LHCN-M2 (cell line): ENCODE results near the gene AP3S1. TPM values are rescaled to one million over a fixed set of nuclear protein-coding genes. Genes with fewer than 3 reads are reported as not detected.
A peak's percentile ranks its signal among the peaks of the same experiment; 100 is the strongest.

ENCODE experiments used
- DNase-seq: peaks from one replicate; pipeline ENCODE4 v3.0.0-alpha.2; 2012; ENCODE audit warnings: low read depth
- total RNA-seq: library from RNA; depleted of rRNA; stranded (reverse); fragments of >200 nt; gene quantifications from 2 replicates; pipeline ENCODE4 v1.2.3, GENCODE V29; 2014; rRNA removed

AP3S1 gene
- total RNA-seq, 1 experiment from 2014 or later, result 369 TPM

- no peak for DNase-seq
These were observed 94.3 kb downstream of the AP3S1 start for GRCh38 chr5:115936031-115936430.

GRCh38 chr5:115939059-115939458 lies 97.3 kb downstream of the AP3S1 start:
- DNase-seq, result no peak

- no peak for DNase-seq
These were observed 98.5 kb downstream of the AP3S1 start for GRCh38 chr5:115940080-115940810.

GRCh38 chr5:115941051-115941675 lies 99.4 kb downstream of the AP3S1 start:
- peak; percentile 90 for DNase-seq

GRCh38 chr5:115944501-115944900 lies 102.8 kb downstream of the AP3S1 start:
- no peak for DNase-seq

GRCh38 chr5:115946655-115947054 lies 104.9 kb downstream of the AP3S1 start:
- DNase-seq, result peak; percentile 34

- DNase-seq, result peak; percentile 51
These were observed 105.5 kb downstream of the AP3S1 start for GRCh38 chr5:115947260-115947659.

GRCh38 chr5:115948091-115948534 lies 106.4 kb downstream of the AP3S1 start:
- peak; percentile 61 for DNase-seq

- DNase-seq, result peak; percentile 35
These were observed 107.4 kb downstream of the AP3S1 start for GRCh38 chr5:115949096-115949495.

- DNase-seq, result no peak
These were observed 110.9 kb downstream of the AP3S1 start for GRCh38 chr5:115952588-115952987.

- DNase-seq, result no peak
These were observed 112.4 kb downstream of the AP3S1 start for GRCh38 chr5:115954144-115954543.

- no peak for DNase-seq
These were observed 115.2 kb downstream of the AP3S1 start for GRCh38 chr5:115956957-115957356.

- DNase-seq, result peak; percentile 19
These were observed 119.9 kb downstream of the AP3S1 start for GRCh38 chr5:115961381-115962238.

- DNase-seq, result no peak
These were observed 120.5 kb downstream of the AP3S1 start, which contains the start of gene LVRN for GRCh38 chr5:115962239-115962564. TSS of gene LVRN (plus strand) at chr5:115962475. CDS start at chr5:115962618, 143 bp downstream.

GRCh38 chr5:115962565-115963402 lies 121.0 kb downstream of the AP3S1 start:
- DNase-seq, result no peak

- no peak for DNase-seq
These were observed 121.8 kb downstream of the AP3S1 start for GRCh38 chr5:115963566-115963965.

Other genes starting within 250 kb of the AP3S1 start
- 7.5 and 9.1 TPM in 2 replicates for gene TICAM2, start 239.5 kb upstream of the AP3S1 start, total RNA-seq
- 111 and 115 TPM in 2 replicates for gene TMED7, start 215.9 kb upstream of the AP3S1 start, total RNA-seq
- gene CDO1, start 25.3 kb upstream of the AP3S1 start, total RNA-seq, result 2.7 and 3.1 TPM in 2 replicates
- 72.9 and 78.6 TPM in 2 replicates for gene ATG12, start 370 bp upstream of the AP3S1 start, total RNA-seq
- 0.11 and 0.13 TPM in 2 replicates for gene LVRN, start 120.5 kb downstream of the AP3S1 start, total RNA-seq
- 0.40 TPM in 1 of 2 replicates, not detected in the other for gene ARL14EPL, start 190.5 kb downstream of the AP3S1 start, total RNA-seq
- 33.3 and 37.7 TPM in 2 replicates for gene COMMD10, start 243.1 kb downstream of the AP3S1 start, total RNA-seq